ENCODE measurements around the gene FBXO7.

DNA sequence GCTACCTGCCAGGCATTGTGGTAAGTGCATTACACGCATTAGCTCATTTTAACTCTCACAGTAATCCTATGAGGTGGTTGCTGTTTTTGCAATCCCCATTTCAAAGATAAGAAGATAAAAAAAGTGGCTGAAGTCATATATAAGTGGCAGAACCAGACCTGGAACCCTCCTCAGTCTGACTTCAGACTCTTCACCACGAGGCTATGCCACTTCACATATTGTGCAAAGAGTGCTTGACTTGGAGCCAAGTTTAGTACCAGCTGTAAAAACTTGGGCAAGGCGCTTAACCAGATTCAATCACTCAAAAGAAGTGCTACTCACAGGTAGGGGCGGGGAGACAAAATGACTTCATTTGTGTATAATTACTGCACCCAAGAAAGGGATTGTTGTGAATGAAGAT lies 25.6 kb upstream of the FBXO7 start:
- TF ChIP-seq, protein P1, sequence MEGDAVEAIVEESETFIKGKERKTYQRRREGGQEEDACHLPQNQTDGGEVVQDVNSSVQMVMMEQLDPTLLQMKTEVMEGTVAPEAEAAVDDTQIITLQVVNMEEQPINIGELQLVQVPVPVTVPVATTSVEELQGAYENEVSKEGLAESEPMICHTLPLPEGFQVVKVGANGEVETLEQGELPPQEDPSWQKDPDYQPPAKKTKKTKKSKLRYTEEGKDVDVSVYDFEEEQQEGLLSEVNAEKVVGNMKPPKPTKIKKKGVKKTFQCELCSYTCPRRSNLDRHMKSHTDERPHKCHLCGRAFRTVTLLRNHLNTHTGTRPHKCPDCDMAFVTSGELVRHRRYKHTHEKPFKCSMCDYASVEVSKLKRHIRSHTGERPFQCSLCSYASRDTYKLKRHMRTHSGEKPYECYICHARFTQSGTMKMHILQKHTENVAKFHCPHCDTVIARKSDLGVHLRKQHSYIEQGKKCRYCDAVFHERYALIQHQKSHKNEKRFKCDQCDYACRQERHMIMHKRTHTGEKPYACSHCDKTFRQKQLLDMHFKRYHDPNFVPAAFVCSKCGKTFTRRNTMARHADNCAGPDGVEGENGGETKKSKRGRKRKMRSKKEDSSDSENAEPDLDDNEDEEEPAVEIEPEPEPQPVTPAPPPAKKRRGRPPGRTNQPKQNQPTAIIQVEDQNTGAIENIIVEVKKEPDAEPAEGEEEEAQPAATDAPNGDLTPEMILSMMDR (IDR thresholded peaks at IDR 0.05; ENCODE audit: insufficient read depth, low read length, poor library complexity, severe bottlenecking): no peak
- no peak for TF ChIP-seq EZH2phosphoT487 (conservative IDR thresholded peaks at IDR 0.05; ENCODE audit: low read length)
